ENCODE data around the gene DAB1.

Gene DAB1

DNA sequence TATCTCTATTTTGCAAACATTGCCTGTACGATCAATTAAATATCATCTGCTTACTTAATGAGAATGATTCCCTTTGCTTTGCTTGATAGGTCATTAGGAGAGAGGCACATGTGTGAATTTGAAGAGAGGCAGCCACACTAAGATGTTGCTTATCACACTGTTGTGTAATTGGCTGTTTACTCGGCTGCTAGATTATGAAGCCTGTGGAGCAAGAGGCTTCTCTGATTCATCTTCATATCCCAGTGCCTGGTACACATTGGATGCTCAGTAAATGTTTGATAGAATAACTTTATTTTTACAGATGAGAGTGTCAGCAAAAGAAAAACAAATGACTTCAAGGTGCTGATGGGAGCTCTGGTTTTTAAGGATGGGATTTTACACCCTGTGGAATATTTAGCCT, 301.8 kb downstream of the DAB1 start:
- H3K4me3 ChIP-seq (ENCODE audit: control insufficient read depth, low read depth, low read length): no peak overlapping the region
- peak; percentile 11 for DNase-seq (ENCODE audit: low read depth)
- TF ChIP-seq, protein P1, sequence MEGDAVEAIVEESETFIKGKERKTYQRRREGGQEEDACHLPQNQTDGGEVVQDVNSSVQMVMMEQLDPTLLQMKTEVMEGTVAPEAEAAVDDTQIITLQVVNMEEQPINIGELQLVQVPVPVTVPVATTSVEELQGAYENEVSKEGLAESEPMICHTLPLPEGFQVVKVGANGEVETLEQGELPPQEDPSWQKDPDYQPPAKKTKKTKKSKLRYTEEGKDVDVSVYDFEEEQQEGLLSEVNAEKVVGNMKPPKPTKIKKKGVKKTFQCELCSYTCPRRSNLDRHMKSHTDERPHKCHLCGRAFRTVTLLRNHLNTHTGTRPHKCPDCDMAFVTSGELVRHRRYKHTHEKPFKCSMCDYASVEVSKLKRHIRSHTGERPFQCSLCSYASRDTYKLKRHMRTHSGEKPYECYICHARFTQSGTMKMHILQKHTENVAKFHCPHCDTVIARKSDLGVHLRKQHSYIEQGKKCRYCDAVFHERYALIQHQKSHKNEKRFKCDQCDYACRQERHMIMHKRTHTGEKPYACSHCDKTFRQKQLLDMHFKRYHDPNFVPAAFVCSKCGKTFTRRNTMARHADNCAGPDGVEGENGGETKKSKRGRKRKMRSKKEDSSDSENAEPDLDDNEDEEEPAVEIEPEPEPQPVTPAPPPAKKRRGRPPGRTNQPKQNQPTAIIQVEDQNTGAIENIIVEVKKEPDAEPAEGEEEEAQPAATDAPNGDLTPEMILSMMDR (conservative IDR thresholded peaks at IDR 0.05; ENCODE audit: control insufficient read depth, insufficient read depth, low read depth, low read length): no peak

DNA sequence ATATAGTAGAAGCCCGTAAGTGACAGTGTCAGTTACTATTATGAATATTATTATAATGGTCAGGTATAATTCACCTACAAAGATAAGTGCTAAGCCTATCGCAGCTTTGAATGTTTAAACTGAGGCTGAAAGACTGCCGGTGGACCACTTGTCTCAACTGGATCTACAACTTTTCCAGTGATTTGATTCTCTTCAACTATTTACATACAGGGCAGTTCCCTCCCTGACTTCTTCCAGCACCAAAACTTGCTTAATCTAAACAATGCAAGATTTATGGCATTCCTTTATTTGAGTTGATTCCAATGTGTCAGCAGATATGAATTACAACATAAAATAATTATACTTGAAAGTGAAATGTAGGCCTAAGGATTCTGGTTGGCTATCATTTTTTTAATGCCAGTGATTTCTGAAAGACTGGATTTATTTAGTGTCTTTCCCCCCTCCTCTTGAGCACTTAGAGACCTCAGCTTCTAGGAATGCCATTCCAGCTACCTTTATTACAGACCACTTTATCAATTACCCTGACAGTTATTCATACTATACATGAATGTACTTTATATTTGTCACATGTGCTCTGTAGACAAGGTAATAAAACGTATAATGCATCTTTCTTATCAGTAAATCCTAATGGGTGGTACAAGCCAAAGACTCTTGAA, 304.8 kb downstream of the DAB1 start:
- H3K4me3 ChIP-seq (ENCODE audit: control insufficient read depth, low read depth, low read length): no peak overlapping the region
- no peak for DNase-seq (ENCODE audit: low read depth)
- TF ChIP-seq, protein P1 (conservative IDR thresholded peaks at IDR 0.05; ENCODE audit: control insufficient read depth, insufficient read depth, low read depth, low read length): no peak

DNA sequence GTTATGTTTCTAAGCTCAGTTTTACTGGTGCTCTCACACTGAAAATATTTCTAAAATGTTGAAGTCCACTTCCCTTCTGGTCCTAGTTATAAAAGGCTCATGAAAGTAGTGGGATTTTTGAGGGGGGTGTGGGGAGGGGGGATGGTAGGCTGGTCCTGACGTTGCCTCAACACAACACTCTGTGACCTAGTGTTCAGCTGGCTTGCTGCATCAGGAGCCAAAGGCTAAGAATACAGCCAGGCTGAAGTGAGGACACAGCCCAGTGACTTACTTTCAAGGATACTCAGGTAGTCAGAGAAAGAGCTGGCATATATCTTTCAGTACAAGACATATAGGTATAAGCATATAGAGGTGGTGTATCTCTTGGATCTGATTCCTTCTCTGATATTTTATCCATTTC, 306.1 kb downstream of the DAB1 start:
- H3K4me3 ChIP-seq (ENCODE audit: control insufficient read depth, low read depth, low read length): no peak overlapping the region
- no peak for DNase-seq (ENCODE audit: low read depth)
- TF ChIP-seq, protein P1 (conservative IDR thresholded peaks at IDR 0.05; ENCODE audit: control insufficient read depth, insufficient read depth, low read depth, low read length): no peak

DNA sequence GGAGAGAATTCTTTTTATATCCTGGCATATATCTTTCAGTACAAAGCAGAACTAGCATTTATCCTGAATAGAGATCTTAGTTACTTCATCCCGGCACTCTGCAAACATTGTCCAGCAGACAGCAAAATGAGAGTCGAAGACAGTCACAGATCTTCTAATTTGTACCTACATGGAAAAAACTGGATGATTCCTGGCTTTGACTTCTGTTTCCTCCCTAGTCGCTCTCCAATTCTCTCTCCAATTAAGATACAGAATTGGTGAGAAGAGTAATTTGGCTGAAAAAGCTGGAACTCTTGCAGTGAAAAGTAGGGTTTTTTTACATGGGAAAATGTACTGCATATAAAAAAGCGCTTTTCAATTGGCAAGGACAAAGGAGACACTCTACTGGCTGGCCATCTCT, 307.0 kb downstream of the DAB1 start:
- no peak overlapping the region for H3K4me3 ChIP-seq (ENCODE audit: control insufficient read depth, low read depth, low read length)
- TF ChIP-seq, protein P1 (conservative IDR thresholded peaks at IDR 0.05; ENCODE audit: control insufficient read depth, insufficient read depth, low read depth, low read length): no peak
- no peak for DNase-seq (ENCODE audit: low read depth)

DNA sequence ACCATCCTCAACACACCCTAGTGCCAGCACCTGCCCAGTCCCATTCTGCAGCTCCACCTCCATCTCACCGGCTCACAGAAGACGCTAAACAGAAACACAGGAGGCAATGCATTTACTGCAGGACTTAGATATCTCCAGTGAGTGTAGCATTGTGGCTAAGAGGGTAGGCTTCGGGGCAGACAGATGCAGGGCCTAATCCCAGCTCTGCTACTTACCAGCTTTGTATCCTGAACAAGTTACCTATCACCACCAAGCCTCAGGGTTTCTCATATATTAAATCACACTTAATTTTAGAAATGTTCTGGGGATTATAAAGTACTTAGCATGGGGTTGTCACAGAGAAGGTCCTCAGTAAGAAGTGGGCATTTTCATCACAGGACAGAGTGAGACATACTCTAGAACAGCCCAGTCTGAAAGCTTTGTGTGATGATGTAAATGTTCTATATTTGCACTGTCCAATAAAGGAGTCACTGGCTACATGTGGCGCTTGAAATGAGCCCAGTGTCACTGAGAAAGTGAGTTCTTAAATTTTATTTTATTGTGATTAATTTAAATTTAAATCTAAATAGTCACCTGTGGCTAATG, 308.7 kb downstream of the DAB1 start:
- TF ChIP-seq, protein P1 (conservative IDR thresholded peaks at IDR 0.05; ENCODE audit: control insufficient read depth, insufficient read depth, low read depth, low read length): no peak
- H3K4me3 ChIP-seq (ENCODE audit: control insufficient read depth, low read depth, low read length): no peak overlapping the region
- DNase-seq (ENCODE audit: low read depth): no peak

DNA sequence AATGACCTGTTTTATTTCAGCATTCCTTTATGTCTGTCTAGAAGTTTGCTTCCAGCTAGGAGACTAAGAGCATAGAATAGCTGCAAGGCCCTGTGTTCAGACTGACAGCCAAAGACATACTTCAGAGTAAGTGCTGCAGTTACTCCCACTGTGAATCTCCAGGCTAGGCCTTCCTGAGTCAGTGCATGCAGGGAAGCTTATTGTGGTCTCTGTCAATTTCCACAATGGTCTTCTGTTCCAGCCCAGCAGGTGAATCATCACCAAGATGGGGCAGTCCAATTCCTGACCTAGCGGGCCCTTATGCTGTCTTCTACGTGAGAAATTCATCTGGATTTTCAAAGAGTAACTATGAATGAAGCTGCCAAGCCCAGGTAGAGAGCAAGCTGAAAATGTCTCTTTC, 311.7 kb downstream of the DAB1 start:
- DNase-seq (ENCODE audit: low read depth): peak; percentile 13
- no peak overlapping the region for H3K4me3 ChIP-seq (ENCODE audit: control insufficient read depth, low read depth, low read length)
- TF ChIP-seq, protein P1 (conservative IDR thresholded peaks at IDR 0.05; ENCODE audit: control insufficient read depth, insufficient read depth, low read depth, low read length): no peak
